Measurements from ENCODE around the gene SLC44A3. TPM values are rescaled to one million over a fixed set of nuclear protein-coding genes. Genes with fewer than 3 reads are reported as not detected.

SLC44A3 gene
- polyA plus RNA-seq, 1 of the 3 experiments (the other 2 are of a cell fraction): 2.6 TPM

DNA sequence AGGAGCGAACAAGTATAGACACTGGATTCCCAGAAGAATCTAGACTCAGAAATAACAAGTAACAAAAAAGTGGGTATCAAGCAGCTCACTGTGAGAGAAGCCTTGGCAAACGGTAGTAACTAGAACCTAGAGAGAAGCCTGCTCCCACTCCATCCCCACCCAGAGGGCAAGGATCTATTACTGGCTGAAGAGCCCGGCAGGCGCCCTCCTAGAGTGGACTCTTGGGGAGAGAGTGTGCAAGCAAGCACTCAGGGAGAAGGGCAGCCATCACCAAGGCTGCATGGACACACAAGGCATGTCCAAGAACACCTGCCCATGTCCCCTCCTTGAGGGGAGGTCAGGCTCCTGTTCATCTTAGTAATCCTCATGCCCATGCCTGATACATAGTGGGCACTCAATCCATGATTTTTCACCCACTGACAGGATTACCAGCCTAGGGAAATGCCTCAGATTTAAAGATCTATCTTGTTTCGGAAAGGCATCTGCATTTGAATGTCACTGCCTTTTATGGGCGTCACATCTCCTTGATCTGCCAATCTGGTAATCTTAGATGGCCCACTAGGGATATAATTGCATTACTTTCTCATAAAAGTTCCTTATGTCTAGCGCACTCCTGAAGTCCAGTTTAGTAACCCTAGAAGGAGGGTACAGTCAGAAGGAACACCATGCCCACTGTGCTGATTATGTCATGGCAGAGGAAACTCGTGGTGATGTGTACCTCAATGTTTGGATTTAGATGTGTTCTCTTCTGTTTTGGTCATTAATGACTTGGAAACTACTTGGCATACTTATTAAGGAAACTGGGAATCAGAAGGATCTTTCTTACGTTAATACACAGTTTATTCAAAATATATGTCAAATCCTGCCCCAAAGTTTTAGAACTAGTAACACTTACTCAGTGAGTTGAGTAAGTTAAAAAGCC lies 92.4 kb downstream of the SLC44A3 start:
- H3K9me3 ChIP-seq: no peaks in the 10 kb centered on the region
- H3K4me3 ChIP-seq (ENCODE audit: low read depth in 2 of 2, low read length in 1 of 2): no peak overlapping the region
- CTCF ChIA-PET: interaction anchor here (1.0 to 1.8 kb wide), 4 partner anchors 11 to 129 kb away, joined by 3 to 10 read pairs (median 6); no protein-coding TSS in a partner anchor
- no peaks in the 10 kb centered on the region for H3F3A ChIP-seq (replicated peaks; ENCODE audit: insufficient read depth)
- 92% methylated on average over 8 of the region's 9 CpGs for WGBS (ENCODE audit: low lambda C conversion rate)
- no peak overlapping the region for H3K9ac ChIP-seq
- TF ChIP-seq, protein P1, sequence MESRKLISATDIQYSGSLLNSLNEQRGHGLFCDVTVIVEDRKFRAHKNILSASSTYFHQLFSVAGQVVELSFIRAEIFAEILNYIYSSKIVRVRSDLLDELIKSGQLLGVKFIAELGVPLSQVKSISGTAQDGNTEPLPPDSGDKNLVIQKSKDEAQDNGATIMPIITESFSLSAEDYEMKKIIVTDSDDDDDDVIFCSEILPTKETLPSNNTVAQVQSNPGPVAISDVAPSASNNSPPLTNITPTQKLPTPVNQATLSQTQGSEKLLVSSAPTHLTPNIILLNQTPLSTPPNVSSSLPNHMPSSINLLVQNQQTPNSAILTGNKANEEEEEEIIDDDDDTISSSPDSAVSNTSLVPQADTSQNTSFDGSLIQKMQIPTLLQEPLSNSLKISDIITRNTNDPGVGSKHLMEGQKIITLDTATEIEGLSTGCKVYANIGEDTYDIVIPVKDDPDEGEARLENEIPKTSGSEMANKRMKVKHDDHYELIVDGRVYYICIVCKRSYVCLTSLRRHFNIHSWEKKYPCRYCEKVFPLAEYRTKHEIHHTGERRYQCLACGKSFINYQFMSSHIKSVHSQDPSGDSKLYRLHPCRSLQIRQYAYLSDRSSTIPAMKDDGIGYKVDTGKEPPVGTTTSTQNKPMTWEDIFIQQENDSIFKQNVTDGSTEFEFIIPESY (IDR thresholded peaks at IDR 0.05; ENCODE audit: borderline replicate concordance, low read depth): no peak
- no peak for TF ChIP-seq YY1 (IDR thresholded peaks at IDR 0.05; ENCODE audit: low read depth)
- no peak for TF ChIP-seq FOXJ3 (CRISPR knock-in tag; IDR thresholded peaks at IDR 0.05)
- no peak for TF ChIP-seq IRF3 (IDR thresholded peaks at IDR 0.05; ENCODE audit: low read depth, low read length)
- no peak for TF ChIP-seq PBX3 (IDR thresholded peaks at IDR 0.05)
- no peak for TF ChIP-seq USF2 (IDR thresholded peaks at IDR 0.05; ENCODE audit: borderline replicate concordance, low read depth, low read length)
- no peak for TF ChIP-seq MXI1 (IDR thresholded peaks at IDR 0.05; ENCODE audit: low read depth, low read length)
- TF ChIP-seq, protein P2, sequence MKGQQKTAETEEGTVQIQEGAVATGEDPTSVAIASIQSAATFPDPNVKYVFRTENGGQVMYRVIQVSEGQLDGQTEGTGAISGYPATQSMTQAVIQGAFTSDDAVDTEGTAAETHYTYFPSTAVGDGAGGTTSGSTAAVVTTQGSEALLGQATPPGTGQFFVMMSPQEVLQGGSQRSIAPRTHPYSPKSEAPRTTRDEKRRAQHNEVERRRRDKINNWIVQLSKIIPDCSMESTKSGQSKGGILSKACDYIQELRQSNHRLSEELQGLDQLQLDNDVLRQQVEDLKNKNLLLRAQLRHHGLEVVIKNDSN (IDR thresholded peaks at IDR 0.05; ENCODE audit: borderline replicate concordance, low read depth): no peak
- TF ChIP-seq FOSL2 (IDR thresholded peaks at IDR 0.05; ENCODE audit: borderline replicate concordance, low read depth): no peak
- TF ChIP-seq RAD21 (IDR thresholded peaks at IDR 0.05; ENCODE audit: low read length): no peak
- TF ChIP-seq REST (IDR thresholded peaks at IDR 0.05; ENCODE audit: low read depth, low read length): no peak
- no peak for TF ChIP-seq GABPA (IDR thresholded peaks at IDR 0.05; ENCODE audit: low read depth)
- TF ChIP-seq TAF1 (IDR thresholded peaks at IDR 0.05; ENCODE audit: borderline replicate concordance, low read depth, low read length): no peak
- TF ChIP-seq SMC3 (IDR thresholded peaks at IDR 0.05; ENCODE audit: low read depth, low read length): no peak
- no peak for TF ChIP-seq CHD2 (IDR thresholded peaks at IDR 0.05; ENCODE audit: low read length, partially characterized antibody)
- TF ChIP-seq NFIC (IDR thresholded peaks at IDR 0.05; ENCODE audit: borderline replicate concordance): no peak
- TF ChIP-seq RCOR1 (IDR thresholded peaks at IDR 0.05; ENCODE audit: low read length): no peak
- no peak for TF ChIP-seq MEF2A (IDR thresholded peaks at IDR 0.05; ENCODE audit: borderline replicate concordance, low read depth)
- TF ChIP-seq NRF1 (IDR thresholded peaks at IDR 0.05; ENCODE audit: low read depth, low read length): no peak
- peaks cover 12 to 19% of the 10 kb centered on the region in 2 experiments for H3K36me3 ChIP-seq (replicated peaks in 1 of 2; ENCODE audit: control insufficient read depth in 1 of 2, insufficient read depth in 2 of 2, low read length in 1 of 2)
- H2AFZ ChIP-seq (ENCODE audit: low read depth): no peak overlapping the region
- H3K27me3 ChIP-seq (ENCODE audit: insufficient read depth): no peaks in the 10 kb centered on the region
- peaks cover 100% of the 10 kb centered on the region for H3K79me2 ChIP-seq (ENCODE audit: insufficient read depth)
- H3K4me1 ChIP-seq (ENCODE audit: control insufficient read depth in 1 of 2, insufficient read depth in 2 of 2, low read depth in 1 of 2, low read length in 1 of 2): peaks cover 14 to 21% of the 10 kb centered on the region in 2 experiments; a peak in 3 of 4 replicates
- DNase-seq: no peak
- H3K9me2 ChIP-seq: no peaks in the 10 kb centered on the region
- H3K4me2 ChIP-seq: no peak overlapping the region
- H4K20me1 ChIP-seq (ENCODE audit: insufficient read depth): peaks cover 100% of the 10 kb centered on the region
- POLR2A ChIA-PET: no interaction called here
- H3K27ac ChIP-seq (ENCODE audit: low read depth in 2 of 2, low read length in 1 of 2): peak overlapping the region in 1 of 2 experiments; percentile 7; a peak in 1 of 4 replicates

All from SK-N-SH (cell line).